H1 (cell line): ENCODE measurements around the gene ARSK.

Experiments used
- BRCA1 ChIP-seq: IDR thresholded peaks from 2 replicates; pipeline ENCODE4 v1.6.1; 2012; ENCODE audit warnings: low read depth, low read length, improper control_type of control experiment
- CBX5 ChIP-seq: fragments of 300-800, 300-1000 bp; sonication (generic); IDR thresholded peaks from 2 replicates; pipeline ENCODE4 v1.7.1; 2016; ENCODE audit warnings: antibody characterized with exemption, low read length, low read depth
- GTF2F1 ChIP-seq: IDR thresholded peaks from 2 replicates; pipeline ENCODE4 v1.6.1; 2012; ENCODE audit warnings: low read depth, low read length, improper control_type of control experiment, borderline replicate concordance
- KDM4A ChIP-seq: IDR thresholded peaks from one replicate; pipeline ENCODE4 v1.7.1; 2012; ENCODE audit warnings: low read depth, mild to moderate bottlenecking, moderate library complexity, low read length, inconsistent platforms; ENCODE audit not compliant: severe bottlenecking
- RAD21 ChIP-seq, 2 experiments: IDR thresholded peaks in 1 of 2; conservative IDR thresholded peaks in 1 of 2; 2 replicates each; pipeline ENCODE4 v1.6.1; 2011; ENCODE audit warnings: low read depth in 2 of 2, low read length in 2 of 2, improper control_type of control experiment in 1 of 2, inconsistent platforms in 1 of 2, mild to moderate bottlenecking in 1 of 2, moderate library complexity in 1 of 2
- SIRT6 ChIP-seq: IDR thresholded peaks from one replicate; pipeline ENCODE4 v1.7.1; 2012; ENCODE audit warnings: low read length, inconsistent platforms
- SP1 ChIP-seq: IDR thresholded peaks from 2 replicates; pipeline ENCODE4 v1.6.1; 2011; ENCODE audit warnings: low read depth, low read length
- SP2 ChIP-seq: IDR thresholded peaks from 2 replicates; pipeline ENCODE4 v1.6.1; 2012; ENCODE audit warnings: mild to moderate bottlenecking, low read length, inconsistent platforms
- TF ChIP-seq, protein P1 (sequence below), 3 experiments: IDR thresholded peaks; 1 replicate in 2 of 3; 2 replicates in 1 of 3; pipeline versions ENCODE4 v1.5.1 to v1.6.1; 2011; ENCODE audit warnings: low read length in 3 of 3, mild to moderate bottlenecking in 3 of 3, inconsistent platforms in 2 of 3, low read depth in 1 of 3, moderate library complexity in 1 of 3; ENCODE audit not compliant: insufficient read depth in 1 of 3; ENCODE audit errors: control extremely low read depth in 1 of 3
- TF ChIP-seq, protein P2 (sequence below): IDR thresholded peaks from 2 replicates; pipeline ENCODE4 v1.6.1; 2012; ENCODE audit warnings: inconsistent platforms

DNA sequence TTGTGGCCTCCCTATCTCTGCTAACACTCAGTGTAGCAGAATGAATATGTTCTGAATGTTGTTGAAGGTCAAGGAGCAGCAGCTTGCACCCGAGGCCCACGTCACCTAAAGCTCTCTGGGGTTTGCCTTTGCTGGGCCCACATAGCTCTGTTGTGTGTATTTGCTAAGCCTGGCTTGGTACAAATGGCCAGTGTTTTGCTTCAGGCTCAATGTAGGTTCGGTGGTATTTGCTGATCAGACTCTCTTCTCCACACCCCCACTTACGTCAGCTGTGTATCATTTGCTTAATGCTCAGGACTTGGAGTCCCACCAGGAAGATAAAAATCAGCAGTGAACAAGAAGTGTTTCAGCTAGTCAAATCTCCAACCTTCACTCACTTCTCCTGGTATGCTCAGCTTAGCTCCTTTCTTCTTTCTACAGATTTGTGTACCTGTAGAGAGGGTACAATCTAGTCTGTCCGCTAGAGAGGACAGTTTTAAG, 86.9 kb downstream of the ARSK start:
- TF ChIP-seq SP1 (no peak), GTF2F1 (no peak), SP2 (no peak), CBX5 (no peak), KDM4A (no peak), SIRT6 (no peak), BRCA1 (no peak), RAD21 (IDR thresholded peaks at IDR 0.05 in 1 of 2, conservative IDR thresholded peaks at IDR 0.05 in 1 of 2; ENCODE audit: low read depth in 2 of 2, low read length in 2 of 2) (no peak)
- TF ChIP-seq, protein P1, sequence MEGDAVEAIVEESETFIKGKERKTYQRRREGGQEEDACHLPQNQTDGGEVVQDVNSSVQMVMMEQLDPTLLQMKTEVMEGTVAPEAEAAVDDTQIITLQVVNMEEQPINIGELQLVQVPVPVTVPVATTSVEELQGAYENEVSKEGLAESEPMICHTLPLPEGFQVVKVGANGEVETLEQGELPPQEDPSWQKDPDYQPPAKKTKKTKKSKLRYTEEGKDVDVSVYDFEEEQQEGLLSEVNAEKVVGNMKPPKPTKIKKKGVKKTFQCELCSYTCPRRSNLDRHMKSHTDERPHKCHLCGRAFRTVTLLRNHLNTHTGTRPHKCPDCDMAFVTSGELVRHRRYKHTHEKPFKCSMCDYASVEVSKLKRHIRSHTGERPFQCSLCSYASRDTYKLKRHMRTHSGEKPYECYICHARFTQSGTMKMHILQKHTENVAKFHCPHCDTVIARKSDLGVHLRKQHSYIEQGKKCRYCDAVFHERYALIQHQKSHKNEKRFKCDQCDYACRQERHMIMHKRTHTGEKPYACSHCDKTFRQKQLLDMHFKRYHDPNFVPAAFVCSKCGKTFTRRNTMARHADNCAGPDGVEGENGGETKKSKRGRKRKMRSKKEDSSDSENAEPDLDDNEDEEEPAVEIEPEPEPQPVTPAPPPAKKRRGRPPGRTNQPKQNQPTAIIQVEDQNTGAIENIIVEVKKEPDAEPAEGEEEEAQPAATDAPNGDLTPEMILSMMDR (IDR thresholded peaks at IDR 0.05; ENCODE audit: control extremely low read depth in 1 of 3, insufficient read depth in 1 of 3, low read depth in 1 of 3, low read length in 3 of 3): no peak
- TF ChIP-seq, protein P2, sequence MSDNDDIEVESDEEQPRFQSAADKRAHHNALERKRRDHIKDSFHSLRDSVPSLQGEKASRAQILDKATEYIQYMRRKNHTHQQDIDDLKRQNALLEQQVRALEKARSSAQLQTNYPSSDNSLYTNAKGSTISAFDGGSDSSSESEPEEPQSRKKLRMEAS: no peak
